RWPE2 (cell line): ENCODE results near the gene CCNQ.

Experiments used
- ATAC-seq: fragments of 200-7000 bp; cut with Tn5 transposase; 3 replicates; pipeline ENCODE4 v1.9.1; 2021; ENCODE audit warnings: low read depth
- DNase-seq: peaks from one replicate; pipeline ENCODE4 v3.0.0-alpha.2; 2020; ENCODE audit warnings: low spot score
- H3K27ac ChIP-seq: fragments of 450-650 bp; 2 replicates; pipeline ENCODE4 v1.5.1; 2017; ENCODE audit warnings: mild to moderate bottlenecking; ENCODE audit not compliant: poor library complexity, severe bottlenecking
- H3K27me3 ChIP-seq: fragments of 250-450 bp; sonication (Bioruptor Pico); 2 replicates; pipeline ENCODE4 v1.5.1; 2021; ENCODE audit warnings: mild to moderate bottlenecking, moderate library complexity; ENCODE audit not compliant: insufficient read depth, poor library complexity, severe bottlenecking
- H3K36me3 ChIP-seq: fragments of 250-450 bp; sonication (Bioruptor Pico); 2 replicates; pipeline ENCODE4 v1.5.1; 2020; ENCODE audit warnings: low read depth, mild to moderate bottlenecking, moderate library complexity
- H3K4me1 ChIP-seq: fragments of 250-450 bp; sonication (Bioruptor Pico); 2 replicates; pipeline ENCODE4 v1.5.1; 2021; ENCODE audit warnings: mild to moderate bottlenecking, moderate library complexity; ENCODE audit not compliant: insufficient read depth, poor library complexity, severe bottlenecking
- H3K4me3 ChIP-seq: fragments of 250-450 bp; sonication (Bioruptor Pico); 2 replicates; pipeline ENCODE4 v1.5.1; 2021; ENCODE audit warnings: mild to moderate bottlenecking, moderate library complexity; ENCODE audit not compliant: severe bottlenecking
- H3K9me3 ChIP-seq: fragments of 250-450 bp; sonication (Bioruptor Pico); 2 replicates; pipeline ENCODE4 v1.5.1; 2021; ENCODE audit warnings: mild to moderate bottlenecking, moderate library complexity; ENCODE audit not compliant: severe bottlenecking
- TF ChIP-seq, protein P1 (sequence below): fragments of 450-650 bp; IDR thresholded peaks from one replicate; pipeline ENCODE4 v1.5.1; 2017; ENCODE audit warnings: mild to moderate bottlenecking, moderate library complexity; ENCODE audit not compliant: poor library complexity, severe bottlenecking

Gene CCNQ

GRCh38 chrX:153578889-153579288, 20.1 kb downstream of the CCNQ start:
- DNase-seq (no peak), ATAC-seq (no peak)
- Histone ChIP-seq H3K36me3 (no peaks in the 10 kb centered on the region), H3K27ac (no peak overlapping the region), H3K4me3 (no peak overlapping the region), H3K4me1 (no peaks in the 10 kb centered on the region), H3K27me3 (no peaks in the 10 kb centered on the region), H3K9me3 (no peaks in the 10 kb centered on the region)
- TF ChIP-seq, protein P1, sequence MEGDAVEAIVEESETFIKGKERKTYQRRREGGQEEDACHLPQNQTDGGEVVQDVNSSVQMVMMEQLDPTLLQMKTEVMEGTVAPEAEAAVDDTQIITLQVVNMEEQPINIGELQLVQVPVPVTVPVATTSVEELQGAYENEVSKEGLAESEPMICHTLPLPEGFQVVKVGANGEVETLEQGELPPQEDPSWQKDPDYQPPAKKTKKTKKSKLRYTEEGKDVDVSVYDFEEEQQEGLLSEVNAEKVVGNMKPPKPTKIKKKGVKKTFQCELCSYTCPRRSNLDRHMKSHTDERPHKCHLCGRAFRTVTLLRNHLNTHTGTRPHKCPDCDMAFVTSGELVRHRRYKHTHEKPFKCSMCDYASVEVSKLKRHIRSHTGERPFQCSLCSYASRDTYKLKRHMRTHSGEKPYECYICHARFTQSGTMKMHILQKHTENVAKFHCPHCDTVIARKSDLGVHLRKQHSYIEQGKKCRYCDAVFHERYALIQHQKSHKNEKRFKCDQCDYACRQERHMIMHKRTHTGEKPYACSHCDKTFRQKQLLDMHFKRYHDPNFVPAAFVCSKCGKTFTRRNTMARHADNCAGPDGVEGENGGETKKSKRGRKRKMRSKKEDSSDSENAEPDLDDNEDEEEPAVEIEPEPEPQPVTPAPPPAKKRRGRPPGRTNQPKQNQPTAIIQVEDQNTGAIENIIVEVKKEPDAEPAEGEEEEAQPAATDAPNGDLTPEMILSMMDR = no peak

DNA sequence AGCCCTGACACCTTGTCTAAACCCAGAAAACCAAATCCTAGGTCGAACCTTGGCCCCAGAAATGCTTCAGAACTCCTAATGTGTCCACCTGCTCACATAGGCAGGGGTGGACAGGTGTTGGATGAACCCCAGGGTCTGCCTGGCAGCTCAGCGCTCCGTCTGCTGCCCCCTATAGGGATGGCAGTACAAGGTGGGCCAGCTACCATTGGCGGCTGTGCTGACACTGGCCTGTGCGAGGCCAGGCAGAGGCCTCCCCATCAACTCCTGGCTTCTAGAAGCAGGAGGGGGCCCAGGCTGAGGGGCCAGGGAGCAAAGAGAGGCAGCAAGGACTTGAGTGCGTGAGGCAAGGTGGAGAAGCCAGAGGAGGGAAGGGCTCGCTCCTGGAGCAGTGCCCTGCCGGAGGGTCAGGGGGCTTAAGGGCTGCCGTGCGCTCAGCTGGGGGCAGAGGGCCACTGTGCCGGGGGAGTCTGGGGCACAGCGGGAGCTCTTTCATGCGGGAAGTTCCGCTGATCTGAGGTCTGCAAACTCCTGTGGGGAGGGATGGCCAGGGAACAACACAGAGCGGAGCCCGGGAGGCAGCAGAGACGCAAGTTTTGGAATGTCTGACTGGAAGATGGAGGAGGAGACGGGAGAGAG, 20.6 kb downstream of the CCNQ start:
- Histone ChIP-seq H3K27me3 (no peaks in the 10 kb centered on the region), H3K4me1 (no peaks in the 10 kb centered on the region), H3K36me3 (no peaks in the 10 kb centered on the region), H3K4me3 (no peak overlapping the region), H3K27ac (no peak overlapping the region), H3K9me3 (no peaks in the 10 kb centered on the region)
- no peak for ATAC-seq
- DNase-seq = no peak
- TF ChIP-seq, protein P1 = no peak

GRCh38 chrX:153576961-153577360, 22.0 kb downstream of the CCNQ start:
- no peak overlapping the region for H3K4me3 ChIP-seq
- no peaks in the 10 kb centered on the region for H3K4me1 ChIP-seq
- TF ChIP-seq, protein P1 = no peak
- H3K27ac ChIP-seq = no peak overlapping the region
- H3K36me3 ChIP-seq = no peaks in the 10 kb centered on the region
- DNase-seq (no peak), ATAC-seq (no peak)
- no peaks in the 10 kb centered on the region for H3K9me3 ChIP-seq
- no peaks in the 10 kb centered on the region for H3K27me3 ChIP-seq

- Histone ChIP-seq H3K27me3 (no peaks in the 10 kb centered on the region), H3K4me1 (no peaks in the 10 kb centered on the region), H3K27ac (no peak overlapping the region), H3K9me3 (no peaks in the 10 kb centered on the region), H3K4me3 (no peak overlapping the region), H3K36me3 (no peaks in the 10 kb centered on the region)
- ATAC-seq (no peak), DNase-seq (no peak)
- TF ChIP-seq, protein P1 = no peak
Observed at GRCh38 chrX:153576239-153576870, 22.6 kb downstream of the CCNQ start.

DNA sequence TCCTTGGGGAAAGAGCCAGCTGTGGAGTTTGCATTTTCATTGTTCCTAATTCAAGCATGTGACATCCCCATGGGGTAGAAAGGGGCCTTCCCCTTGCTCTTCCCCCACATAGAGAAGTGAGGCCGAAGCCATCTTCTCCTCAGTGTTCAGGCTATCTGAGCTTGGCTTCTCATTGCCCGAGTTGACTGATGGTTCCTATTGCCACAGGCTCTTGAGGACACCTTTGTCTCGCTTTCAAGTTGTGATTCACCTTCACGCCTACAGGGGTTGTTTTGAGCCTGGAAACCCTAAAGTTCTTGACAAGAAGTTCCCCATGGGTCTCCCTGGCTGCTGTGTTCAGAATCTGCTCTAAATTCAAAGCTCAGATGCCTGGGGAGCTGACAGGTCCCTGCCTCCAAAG, 25.0 kb downstream of the CCNQ start:
- no peak overlapping the region for H3K27ac ChIP-seq
- no peaks in the 10 kb centered on the region for H3K36me3 ChIP-seq
- H3K4me3 ChIP-seq = no peak overlapping the region
- TF ChIP-seq, protein P1 = no peak
- no peaks in the 10 kb centered on the region for H3K27me3 ChIP-seq
- H3K4me1 ChIP-seq = no peaks in the 10 kb centered on the region
- DNase-seq = no peak
- no peak for ATAC-seq
- H3K9me3 ChIP-seq = no peaks in the 10 kb centered on the region
